PFSK-1 (cell line): ENCODE data around the gene RERE.

Source experiments
- FOXP2 ChIP-seq: optimal IDR thresholded peaks from 2 replicates; pipeline ENCODE3; 2011; ENCODE audit warnings: borderline replicate concordance, control low read depth, inconsistent platforms; ENCODE audit not compliant: insufficient read depth; ENCODE audit errors: extremely low read length, extremely low read depth
- POLR2AphosphoS5 ChIP-seq: IDR thresholded peaks from 2 replicates; pipeline ENCODE4 v1.6.1; 2012; ENCODE audit warnings: low read depth, mild to moderate bottlenecking, control low read depth, low read length, moderate library complexity
- REST ChIP-seq, 2 experiments: IDR thresholded peaks; 2 replicates each; pipeline versions ENCODE4 v1.6.1 to v1.8.0; 2011 to 2012; ENCODE audit warnings: low read depth in 2 of 2, low read length in 2 of 2, control low read depth in 1 of 2, inconsistent platforms in 1 of 2, mild to moderate bottlenecking in 1 of 2, moderate library complexity in 1 of 2; ENCODE audit not compliant: insufficient read depth in 1 of 2
- SIN3A ChIP-seq: IDR thresholded peaks from 2 replicates; pipeline ENCODE4 v1.6.1; 2012; ENCODE audit warnings: mild to moderate bottlenecking, low read length, moderate library complexity, borderline replicate concordance; ENCODE audit not compliant: insufficient read depth
- TAF1 ChIP-seq: IDR thresholded peaks from 2 replicates; pipeline ENCODE4 v1.6.1; 2012; ENCODE audit warnings: low read length, control low read depth, borderline replicate concordance; ENCODE audit not compliant: insufficient read depth

Gene RERE

DNA sequence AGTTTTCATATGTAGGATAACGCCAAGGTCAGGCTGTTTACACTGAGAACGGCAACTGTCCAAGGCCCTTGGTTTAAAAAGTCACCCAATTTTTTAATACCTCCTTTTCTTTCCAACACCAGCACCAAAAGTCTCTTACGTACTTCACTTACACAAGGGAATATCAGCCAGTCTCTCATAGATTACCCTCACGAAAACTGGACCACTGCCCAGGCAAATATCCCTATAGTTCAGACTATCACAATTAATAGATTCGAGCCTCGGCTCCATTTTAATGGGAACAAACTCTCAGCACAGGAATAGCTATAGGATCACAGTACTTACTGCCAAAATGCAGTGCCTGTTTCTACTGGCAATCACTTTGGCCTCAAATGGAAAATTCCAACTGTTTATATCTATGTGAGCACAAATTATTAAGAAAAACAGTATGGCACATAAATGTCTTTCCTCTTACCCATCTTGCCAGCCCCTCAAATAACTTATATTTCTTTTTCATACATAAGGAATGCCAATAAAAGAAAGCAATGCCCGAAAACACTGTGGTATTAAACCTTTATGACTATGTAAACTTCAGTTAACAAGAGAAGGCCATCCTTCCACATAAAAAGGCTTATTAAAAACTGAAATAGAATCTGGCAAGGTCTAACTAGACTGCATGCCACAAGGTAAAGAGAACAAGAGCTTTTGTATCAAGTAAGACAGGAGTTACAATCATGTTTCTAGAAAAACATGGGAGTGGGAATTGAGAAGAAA, 401.7 kb downstream of the RERE start:
- no peak for TF ChIP-seq SIN3A
- no peak for TF ChIP-seq FOXP2
- no peak for TF ChIP-seq REST (IDR thresholded peaks at IDR 0.05; ENCODE audit: insufficient read depth in 1 of 2, low read depth in 2 of 2, low read length in 2 of 2)
- TF ChIP-seq TAF1: no peak
- no peak for TF ChIP-seq POLR2AphosphoS5

GRCh38 chr1:8412183-8412831, 405.1 kb downstream of the RERE start:
- TF ChIP-seq REST (IDR thresholded peaks at IDR 0.05; ENCODE audit: insufficient read depth in 1 of 2, low read depth in 2 of 2, low read length in 2 of 2) (no peak), POLR2AphosphoS5 (no peak), TAF1 (no peak), FOXP2 (no peak), SIN3A (no peak)

DNA sequence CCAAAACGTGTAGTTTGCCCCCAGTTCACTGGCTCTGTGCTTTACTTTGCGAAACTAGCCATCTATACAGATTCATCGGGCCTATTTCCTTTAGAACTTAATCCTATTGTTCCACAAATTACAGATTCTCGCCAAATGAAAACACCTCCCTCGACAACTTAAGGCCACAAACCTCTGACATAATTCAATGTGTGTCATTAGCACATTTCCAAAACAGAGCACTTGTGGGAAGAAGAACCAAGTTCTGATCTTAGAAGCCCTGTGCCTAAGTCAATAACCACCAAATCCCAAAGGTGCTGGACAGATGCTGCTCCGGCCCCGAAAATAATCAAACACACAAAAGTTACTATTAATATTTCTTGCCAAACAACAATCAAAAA, 405.6 kb downstream of the RERE start:
- TF ChIP-seq FOXP2: no peak
- TF ChIP-seq REST (IDR thresholded peaks at IDR 0.05; ENCODE audit: insufficient read depth in 1 of 2, low read depth in 2 of 2, low read length in 2 of 2): no peak
- no peak for TF ChIP-seq POLR2AphosphoS5
- TF ChIP-seq SIN3A: no peak
- no peak for TF ChIP-seq TAF1

GRCh38 chr1:8410791-8411190, 406.6 kb downstream of the RERE start:
- TF ChIP-seq REST (IDR thresholded peaks at IDR 0.05; ENCODE audit: insufficient read depth in 1 of 2, low read depth in 2 of 2, low read length in 2 of 2) (no peak), POLR2AphosphoS5 (no peak), TAF1 (no peak), SIN3A (no peak), FOXP2 (no peak)

- TF ChIP-seq FOXP2 (no peak), REST (IDR thresholded peaks at IDR 0.05; ENCODE audit: insufficient read depth in 1 of 2, low read depth in 2 of 2, low read length in 2 of 2) (no peak; a peak in 1 of 4 replicates), SIN3A (no peak), TAF1 (no peak), POLR2AphosphoS5 (no peak)
These were observed 407.8 kb downstream of the RERE start for GRCh38 chr1:8409606-8410005.
